ENCODE data around the gene ALPL. TPM values are rescaled to one million over a fixed set of nuclear protein-coding genes. Genes with fewer than 3 reads are reported as not detected.
A peak's percentile ranks its signal among the peaks of the same experiment; 100 is the strongest.

Gene ALPL
- total and polyA plus RNA-seq, 9 of the 15 experiments (the other 6 are each of a cell fraction or from before 2014, with no cell fraction given) = 0.04 to 0.38 (median 0.18) TPM; not detected in 4

- peak; percentile 52; the same call in 1 of the 2 replicates for TF ChIP-seq JUND (IDR thresholded peaks at IDR 0.05; ENCODE audit: borderline replicate concordance, low read depth, low read length)
- peak; percentile 61; the same call in 2 of the 3 replicates for TF ChIP-seq JUND (tag; IDR thresholded peaks at IDR 0.05; ENCODE audit: borderline replicate concordance, low read depth, low read length)
- TF ChIP-seq SMAD3 (CRISPR knock-in tag; conservative IDR thresholded peaks at IDR 0.05) = 0 out of 2 replicates have a peak, but pooled peaks have one; percentile 29
- no peak for TF ChIP-seq TSC22D4 (tag; IDR thresholded peaks at IDR 0.05)
- no peak for TF ChIP-seq ZNF143 (CRISPR knock-in tag; IDR thresholded peaks at IDR 0.05)
- no peak for TF ChIP-seq UBTF (IDR thresholded peaks at IDR 0.05; ENCODE audit: borderline replicate concordance in 1 of 2, low read depth in 2 of 2, low read length in 2 of 2)
- no peak for TF ChIP-seq ZNF436 (CRISPR knock-in tag; IDR thresholded peaks at IDR 0.05)
- TF ChIP-seq ZNF224 (CRISPR knock-in tag; IDR thresholded peaks at IDR 0.05) = no peak
- TF ChIP-seq SP1 (CRISPR knock-in tag; IDR thresholded peaks at IDR 0.05) = no peak
- TF ChIP-seq HMGXB4 (CRISPR knock-in tag; IDR thresholded peaks at IDR 0.05) = no peak
- no peak for TF ChIP-seq MBD1 (CRISPR knock-in tag; IDR thresholded peaks at IDR 0.05)
- TF ChIP-seq, protein P1, sequence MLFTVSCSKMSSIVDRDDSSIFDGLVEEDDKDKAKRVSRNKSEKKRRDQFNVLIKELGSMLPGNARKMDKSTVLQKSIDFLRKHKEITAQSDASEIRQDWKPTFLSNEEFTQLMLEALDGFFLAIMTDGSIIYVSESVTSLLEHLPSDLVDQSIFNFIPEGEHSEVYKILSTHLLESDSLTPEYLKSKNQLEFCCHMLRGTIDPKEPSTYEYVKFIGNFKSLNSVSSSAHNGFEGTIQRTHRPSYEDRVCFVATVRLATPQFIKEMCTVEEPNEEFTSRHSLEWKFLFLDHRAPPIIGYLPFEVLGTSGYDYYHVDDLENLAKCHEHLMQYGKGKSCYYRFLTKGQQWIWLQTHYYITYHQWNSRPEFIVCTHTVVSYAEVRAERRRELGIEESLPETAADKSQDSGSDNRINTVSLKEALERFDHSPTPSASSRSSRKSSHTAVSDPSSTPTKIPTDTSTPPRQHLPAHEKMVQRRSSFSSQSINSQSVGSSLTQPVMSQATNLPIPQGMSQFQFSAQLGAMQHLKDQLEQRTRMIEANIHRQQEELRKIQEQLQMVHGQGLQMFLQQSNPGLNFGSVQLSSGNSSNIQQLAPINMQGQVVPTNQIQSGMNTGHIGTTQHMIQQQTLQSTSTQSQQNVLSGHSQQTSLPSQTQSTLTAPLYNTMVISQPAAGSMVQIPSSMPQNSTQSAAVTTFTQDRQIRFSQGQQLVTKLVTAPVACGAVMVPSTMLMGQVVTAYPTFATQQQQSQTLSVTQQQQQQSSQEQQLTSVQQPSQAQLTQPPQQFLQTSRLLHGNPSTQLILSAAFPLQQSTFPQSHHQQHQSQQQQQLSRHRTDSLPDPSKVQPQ (CRISPR knock-in tag; IDR thresholded peaks at IDR 0.05; ENCODE audit: borderline replicate concordance) = no peak
- no peak for TF ChIP-seq MCM5 (IDR thresholded peaks at IDR 0.05; ENCODE audit: low read depth)
- peak; percentile 100 for TF ChIP-seq ZKSCAN8 (CRISPR knock-in tag; IDR thresholded peaks at IDR 0.05)
- TF ChIP-seq FOXJ3 (CRISPR knock-in tag; IDR thresholded peaks at IDR 0.05) = no peak
- no peak for TF ChIP-seq SIN3A (IDR thresholded peaks at IDR 0.05; ENCODE audit: borderline replicate concordance in 2 of 2, control insufficient read depth in 1 of 2, low read depth in 2 of 2, low read length in 2 of 2)
- no peak for TF ChIP-seq MYBL2 (IDR thresholded peaks at IDR 0.05; ENCODE audit: low read depth)
- TF ChIP-seq MYBL2 (CRISPR knock-in tag; IDR thresholded peaks at IDR 0.05; ENCODE audit: borderline replicate concordance) = no peak
- TF ChIP-seq BHLHE40 (IDR thresholded peaks at IDR 0.05; ENCODE audit: low read length) = no peak
Measured at GRCh38 chr1:21613072-21613867, 104.0 kb downstream of the ALPL start (continued).
